ENCODE data around the gene PHACTR4.

GRCh38 chr1:28482702-28483101 is 113.2 kb downstream of the PHACTR4 start:
- TF ChIP-seq CTCF (IDR thresholded peaks at IDR 0.05) = no peak
- TF ChIP-seq POLR2A (IDR thresholded peaks at IDR 0.05) = no peak
